ENCODE results near the gene MAP2. TPM values are rescaled to one million over a fixed set of nuclear protein-coding genes. Genes with fewer than 3 reads are reported as not detected.

The MAP2 gene
- total RNA-seq, 4 donors from 2014 or later: 73.8 to 211 (median 122) TPM

DNA sequence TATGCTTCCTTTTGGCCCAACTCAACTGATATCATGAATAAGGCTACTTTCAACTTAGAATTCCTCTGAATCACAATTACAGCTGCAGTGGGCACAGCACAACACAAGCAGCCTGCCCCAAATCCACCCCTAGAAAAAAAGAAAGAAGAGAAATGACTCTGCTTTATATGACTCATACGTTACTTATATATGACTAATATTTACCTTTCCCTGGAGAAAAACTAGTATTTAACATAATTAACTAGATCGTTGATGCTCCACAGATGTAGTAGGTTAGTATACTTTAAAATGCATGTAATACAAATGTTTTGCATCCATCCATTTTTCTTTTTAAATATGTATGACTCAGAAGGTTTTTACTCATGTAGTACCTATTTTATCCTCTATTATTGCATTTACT is 214.5 kb downstream of the MAP2 start:
- intact Hi-C loops (cut with DNase I): no loop called here
- H3K27me3 ChIP-seq: no peaks in the 10 kb centered on the region
- 83 to 92% methylated on average over 2 of the region's 2 CpGs for WGBS, 2 donors
- H3K4me3 ChIP-seq (replicated peaks in 1 of 3): no peak overlapping the region
- H3K36me3 ChIP-seq: no peaks in the 10 kb centered on the region
- H3K9me3 ChIP-seq: no peaks in the 10 kb centered on the region
- no peaks in the 10 kb centered on the region for H3K4me1 ChIP-seq
- H3K27ac ChIP-seq: no peak overlapping the region
- TF ChIP-seq POLR2A (IDR thresholded peaks at IDR 0.05): no peak
- TF ChIP-seq, protein P1, sequence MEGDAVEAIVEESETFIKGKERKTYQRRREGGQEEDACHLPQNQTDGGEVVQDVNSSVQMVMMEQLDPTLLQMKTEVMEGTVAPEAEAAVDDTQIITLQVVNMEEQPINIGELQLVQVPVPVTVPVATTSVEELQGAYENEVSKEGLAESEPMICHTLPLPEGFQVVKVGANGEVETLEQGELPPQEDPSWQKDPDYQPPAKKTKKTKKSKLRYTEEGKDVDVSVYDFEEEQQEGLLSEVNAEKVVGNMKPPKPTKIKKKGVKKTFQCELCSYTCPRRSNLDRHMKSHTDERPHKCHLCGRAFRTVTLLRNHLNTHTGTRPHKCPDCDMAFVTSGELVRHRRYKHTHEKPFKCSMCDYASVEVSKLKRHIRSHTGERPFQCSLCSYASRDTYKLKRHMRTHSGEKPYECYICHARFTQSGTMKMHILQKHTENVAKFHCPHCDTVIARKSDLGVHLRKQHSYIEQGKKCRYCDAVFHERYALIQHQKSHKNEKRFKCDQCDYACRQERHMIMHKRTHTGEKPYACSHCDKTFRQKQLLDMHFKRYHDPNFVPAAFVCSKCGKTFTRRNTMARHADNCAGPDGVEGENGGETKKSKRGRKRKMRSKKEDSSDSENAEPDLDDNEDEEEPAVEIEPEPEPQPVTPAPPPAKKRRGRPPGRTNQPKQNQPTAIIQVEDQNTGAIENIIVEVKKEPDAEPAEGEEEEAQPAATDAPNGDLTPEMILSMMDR (IDR thresholded peaks at IDR 0.05): no peak
- DNase-seq: no peak

DNA sequence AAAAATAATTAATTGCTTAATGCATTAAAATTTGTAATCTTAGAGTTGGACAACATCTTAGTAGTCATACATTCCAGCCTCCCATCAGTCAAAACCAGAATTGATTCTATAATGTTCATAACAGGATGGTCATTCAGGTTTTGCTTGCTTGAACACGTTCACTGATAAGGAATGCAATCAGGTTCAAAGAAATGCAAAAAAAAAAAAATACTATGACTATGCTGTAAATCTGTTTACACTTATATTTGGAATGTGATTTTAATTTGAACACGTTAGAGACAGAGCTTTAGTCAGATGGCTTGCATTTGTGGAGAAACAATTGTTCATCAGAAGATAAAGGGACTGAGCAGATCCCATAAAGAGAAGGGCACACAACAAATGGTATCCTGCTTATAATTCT is 216.5 kb downstream of the MAP2 start:
- H3K4me3 ChIP-seq (replicated peaks in 1 of 3): no peak overlapping the region
- WGBS, 2 donors: 75 to 79% methylated on average over 2 of the region's 2 CpGs
- H3K9me3 ChIP-seq: no peaks in the 10 kb centered on the region
- intact Hi-C loops (cut with DNase I): no loop called here
- DNase-seq: no peak
- no peak overlapping the region for H3K27ac ChIP-seq
- H3K27me3 ChIP-seq: no peaks in the 10 kb centered on the region
- H3K36me3 ChIP-seq: no peaks in the 10 kb centered on the region
- H3K4me1 ChIP-seq: no peaks in the 10 kb centered on the region
- TF ChIP-seq, protein P1 (IDR thresholded peaks at IDR 0.05): no peak
- no peak for TF ChIP-seq POLR2A (IDR thresholded peaks at IDR 0.05)

DNA sequence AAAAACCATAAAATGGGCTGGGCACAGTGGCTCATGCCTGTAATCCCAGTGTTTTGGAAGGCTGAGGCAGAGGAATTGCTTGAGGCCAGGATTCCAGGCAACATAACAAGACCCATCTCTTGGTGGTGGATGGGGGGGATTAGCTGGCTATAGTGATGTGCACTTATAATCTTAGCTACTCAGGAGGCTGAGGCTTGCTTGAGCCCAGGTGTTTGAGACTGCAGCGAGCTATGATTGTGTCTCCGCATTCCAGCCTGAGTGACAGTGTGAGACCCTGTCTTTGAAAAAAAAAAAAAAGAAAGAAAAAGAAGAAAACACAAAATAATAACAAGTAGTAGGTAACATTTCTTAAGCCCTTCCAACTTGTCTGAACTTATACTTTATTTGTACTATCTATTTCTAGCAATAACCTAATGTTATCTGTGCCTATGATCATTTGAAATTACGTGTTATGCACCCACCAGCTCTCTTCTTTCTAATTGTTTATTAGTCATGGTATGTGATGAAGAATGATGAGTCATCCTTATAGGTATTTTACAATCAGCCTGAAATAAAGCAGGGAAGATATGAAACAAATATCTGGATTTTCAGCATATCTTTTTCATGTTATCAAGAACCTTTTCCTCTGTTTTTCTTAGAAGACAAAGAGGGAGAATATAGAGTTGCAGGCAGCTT is 218.4 kb downstream of the MAP2 start:
- no peak overlapping the region for H3K27ac ChIP-seq
- H3K27me3 ChIP-seq: no peaks in the 10 kb centered on the region
- no peaks in the 10 kb centered on the region for H3K4me1 ChIP-seq
- DNase-seq: no peak
- TF ChIP-seq, protein P1 (IDR thresholded peaks at IDR 0.05): no peak
- no peak for TF ChIP-seq POLR2A (IDR thresholded peaks at IDR 0.05)
- no peaks in the 10 kb centered on the region for H3K36me3 ChIP-seq
- no peak overlapping the region for H3K4me3 ChIP-seq (replicated peaks in 1 of 3)
- 92 to 94% methylated on average over 3 of the region's 3 CpGs for WGBS, 2 donors
- intact Hi-C loops (cut with DNase I): no loop called here
- no peaks in the 10 kb centered on the region for H3K9me3 ChIP-seq

DNA sequence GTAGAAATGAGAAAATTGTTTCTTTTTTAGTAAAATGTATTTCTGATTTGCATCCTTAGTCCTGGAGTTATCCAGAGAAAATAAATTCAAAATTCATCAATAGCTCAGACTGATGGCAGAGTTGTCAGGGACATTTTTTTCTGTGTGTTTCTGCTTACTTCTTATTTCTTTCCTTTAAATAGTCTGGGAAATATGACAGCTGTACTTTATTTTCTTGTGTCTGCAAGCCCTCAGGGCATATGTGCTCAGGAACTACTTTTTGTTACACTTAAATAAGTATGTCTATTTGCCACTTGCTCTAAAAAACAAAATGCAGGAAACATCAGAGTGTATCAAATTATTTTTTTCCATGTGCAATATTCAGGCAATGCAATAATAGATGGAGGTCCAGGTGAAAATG is 221.0 kb downstream of the MAP2 start:
- no peak overlapping the region for H3K4me3 ChIP-seq (replicated peaks in 1 of 3)
- no peaks in the 10 kb centered on the region for H3K4me1 ChIP-seq
- no peaks in the 10 kb centered on the region for H3K27me3 ChIP-seq
- H3K27ac ChIP-seq: no peak overlapping the region
- no peaks in the 10 kb centered on the region for H3K36me3 ChIP-seq
- no peak for DNase-seq
- intact Hi-C loops (cut with DNase I): no loop called here
- TF ChIP-seq, protein P1 (IDR thresholded peaks at IDR 0.05): no peak
- TF ChIP-seq POLR2A (IDR thresholded peaks at IDR 0.05): no peak
- H3K9me3 ChIP-seq: no peaks in the 10 kb centered on the region

DNA sequence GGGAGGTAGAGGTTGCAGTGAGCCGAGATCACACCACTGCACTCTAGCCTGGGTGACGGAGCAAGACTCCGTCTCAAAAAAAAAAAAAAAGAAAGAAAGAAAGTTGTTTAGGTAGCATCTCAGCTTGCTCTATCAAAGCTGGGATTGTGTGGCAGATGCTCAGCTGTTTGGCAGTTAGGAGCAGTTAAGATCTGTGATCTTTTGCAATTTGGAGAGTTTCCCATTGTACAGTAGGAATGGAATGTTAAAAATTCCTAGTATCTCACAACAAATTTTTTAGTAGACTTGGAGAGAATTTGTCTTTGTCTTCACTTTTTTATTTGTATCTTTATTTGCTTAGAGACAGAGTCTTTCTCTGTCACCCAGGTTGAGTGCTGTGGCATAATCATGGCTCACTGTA is 224.9 kb downstream of the MAP2 start:
- no peaks in the 10 kb centered on the region for H3K36me3 ChIP-seq
- H3K27me3 ChIP-seq: no peaks in the 10 kb centered on the region
- intact Hi-C loops (cut with DNase I): no loop called here
- no peaks in the 10 kb centered on the region for H3K9me3 ChIP-seq
- H3K4me1 ChIP-seq: no peaks in the 10 kb centered on the region
- no peak overlapping the region for H3K27ac ChIP-seq
- H3K4me3 ChIP-seq (replicated peaks in 1 of 3): no peak overlapping the region
- no peak for DNase-seq
- 69 to 82% methylated on average over 3 of the region's 3 CpGs for WGBS, 2 donors
- TF ChIP-seq, protein P1 (IDR thresholded peaks at IDR 0.05): no peak
